Measurements from ENCODE around the gene CRB1. TPM values are rescaled to one million over a fixed set of nuclear protein-coding genes. Genes with fewer than 3 reads are reported as not detected.
"Not testable (repeated sequence)": the region's sequence is repeated elsewhere in the genome, so short reads cannot be mapped to it uniquely, and the experiment has no call there.

CRB1 gene
- total RNA-seq, 1 donor from 2014 or later: under 0.01 TPM

DNA sequence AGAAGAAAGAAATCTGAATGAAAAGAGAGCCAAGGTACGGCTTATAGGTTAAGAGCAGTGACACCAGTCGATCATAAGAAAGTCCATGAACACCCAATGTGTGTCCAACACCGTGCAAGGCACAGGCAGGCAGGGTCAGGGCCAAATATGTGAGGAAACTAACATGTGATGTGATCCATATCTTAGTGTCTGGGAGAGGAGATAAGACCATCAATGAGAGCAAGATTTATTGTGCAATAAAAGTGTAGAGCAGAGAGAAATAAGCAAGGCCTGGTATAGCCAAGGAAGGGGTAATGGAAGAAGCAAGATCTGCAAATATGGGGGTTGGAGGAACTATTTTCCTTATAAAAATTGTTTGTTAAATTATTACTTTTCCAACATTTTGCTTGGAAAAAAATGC lies 198.8 kb downstream of the CRB1 start:
- DNase-seq: no peak

DNA sequence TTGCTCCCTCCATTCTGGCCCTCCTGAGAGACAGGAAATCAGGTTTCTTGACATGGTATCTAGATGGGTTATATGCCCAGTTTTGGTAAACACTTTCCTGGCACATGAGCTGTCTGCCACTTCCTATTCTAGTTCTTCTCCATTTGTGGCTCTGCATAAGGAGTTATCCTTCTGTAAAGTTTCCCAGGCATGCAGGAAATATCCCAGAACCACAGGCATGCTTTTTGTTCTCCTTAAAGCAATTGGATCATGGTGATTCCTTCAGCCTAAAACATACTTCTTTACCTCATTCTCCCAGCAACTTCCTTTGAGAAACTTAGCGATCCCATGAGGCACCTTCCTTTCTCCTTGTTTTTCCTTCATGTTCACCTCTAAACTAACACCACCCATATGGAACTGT lies 199.8 kb downstream of the CRB1 start:
- DNase-seq: no peak

DNA sequence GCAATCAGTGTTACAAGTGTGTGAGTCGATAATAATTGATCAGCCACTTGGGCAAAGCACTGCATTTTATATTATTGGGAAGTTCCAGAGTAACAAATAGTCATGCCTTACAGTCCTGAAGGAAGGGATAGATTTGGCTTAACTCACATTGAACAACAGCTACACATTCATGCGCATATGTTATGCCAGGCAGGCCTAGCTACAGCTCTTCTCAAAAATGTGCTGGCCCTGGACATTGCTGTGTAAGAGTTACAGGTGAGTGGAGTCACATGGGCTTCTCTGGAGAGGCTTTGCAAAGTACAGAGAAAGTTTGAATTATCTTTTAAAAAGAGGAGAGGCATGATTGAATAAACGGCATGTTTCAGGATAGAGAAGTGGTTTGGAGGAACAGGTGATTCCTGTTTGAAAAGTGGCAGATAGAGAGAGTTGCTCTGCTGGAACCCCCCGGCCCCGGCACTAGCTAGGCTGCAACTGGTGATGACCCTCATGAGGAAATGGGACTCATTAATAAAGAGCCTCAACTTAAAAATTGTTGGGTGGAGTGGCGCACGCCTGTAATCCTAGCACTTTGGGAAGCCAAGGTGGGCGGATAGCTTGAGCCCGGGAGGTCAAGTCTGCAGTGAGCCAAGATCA lies 200.6 kb downstream of the CRB1 start:
- no peak for DNase-seq

DNA sequence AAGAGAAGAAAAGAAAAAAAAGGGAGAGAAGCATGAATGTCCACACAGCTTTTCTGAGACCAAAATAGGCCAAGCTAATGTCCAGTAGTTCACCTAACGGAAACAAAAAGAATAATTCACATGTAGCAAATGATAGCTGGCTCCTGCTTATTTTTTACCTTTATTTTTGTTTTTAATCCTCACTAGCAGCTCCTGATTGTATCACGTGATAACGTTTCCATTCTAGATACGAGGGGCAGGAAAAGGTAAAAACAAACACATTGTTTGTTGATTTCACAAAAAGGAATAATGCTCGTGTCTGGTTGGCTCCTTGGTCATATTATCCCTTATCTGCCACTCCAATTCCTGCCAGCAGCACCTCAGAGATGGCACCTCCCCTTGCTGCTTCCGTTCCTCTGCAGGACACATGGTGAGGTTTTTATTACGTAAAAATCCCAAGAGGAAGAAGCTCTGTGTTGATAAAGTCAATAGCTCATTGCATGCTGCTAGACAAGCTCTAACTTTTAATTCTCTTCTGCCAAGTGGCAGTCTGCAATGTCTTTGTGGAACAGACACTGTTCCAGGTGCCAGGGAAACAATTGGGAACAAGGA lies 201.7 kb downstream of the CRB1 start:
- DNase-seq: no peak

DNA sequence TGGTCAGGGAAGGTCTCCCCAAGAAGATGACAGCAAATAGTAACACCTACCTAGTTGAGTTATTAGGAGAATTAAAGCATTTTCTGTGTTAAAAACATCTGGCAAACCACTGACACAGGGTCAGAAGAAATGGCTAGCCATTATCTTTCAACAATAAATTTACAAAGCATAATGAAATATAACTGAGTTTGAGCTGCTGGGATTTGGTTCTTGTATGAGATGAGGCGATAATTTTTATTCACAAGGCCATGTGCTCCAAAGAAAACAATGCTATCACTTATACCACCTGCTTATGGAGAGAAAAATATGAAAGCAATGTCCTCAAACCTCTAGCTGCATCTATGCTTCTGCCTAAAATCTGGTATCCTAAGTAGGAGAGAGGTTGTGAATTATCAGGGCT lies 202.3 kb downstream of the CRB1 start:
- no peak for DNase-seq

DNA sequence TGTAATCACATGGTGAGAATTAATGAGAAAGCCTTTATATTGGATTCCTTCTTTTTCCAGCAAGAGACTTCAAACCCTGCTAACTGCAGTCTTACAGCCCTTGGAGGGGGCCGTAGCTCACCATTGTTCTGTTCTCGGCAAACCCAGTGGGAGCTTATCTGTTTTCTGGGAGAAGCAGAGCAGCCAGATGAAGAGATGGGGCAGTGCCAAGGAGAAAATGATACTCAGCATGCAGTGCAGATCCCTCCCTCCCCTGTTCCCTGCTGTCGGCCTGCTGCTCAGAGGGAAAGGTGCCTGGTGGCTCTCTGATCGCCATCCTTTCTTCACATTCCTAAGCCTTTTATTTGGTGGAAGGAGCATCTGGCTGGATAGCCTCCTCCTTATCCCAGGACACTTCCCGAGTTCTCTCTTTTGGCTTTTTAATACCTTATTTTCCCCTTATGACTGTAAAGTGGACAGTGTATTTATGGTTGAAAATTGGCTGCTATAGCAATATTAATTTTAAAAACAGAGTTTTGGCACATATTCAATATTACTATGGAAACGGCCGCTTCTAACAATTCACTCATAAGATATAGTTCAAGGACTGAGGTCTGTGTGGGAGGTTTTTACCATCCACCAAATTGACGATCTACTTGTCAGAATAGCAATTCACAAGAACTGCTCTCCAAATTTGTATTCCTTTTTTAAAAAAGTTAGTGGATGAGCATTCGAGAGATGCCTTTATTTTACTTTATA lies 203.4 kb downstream of the CRB1 start:
- DNase-seq: no peak

DNA sequence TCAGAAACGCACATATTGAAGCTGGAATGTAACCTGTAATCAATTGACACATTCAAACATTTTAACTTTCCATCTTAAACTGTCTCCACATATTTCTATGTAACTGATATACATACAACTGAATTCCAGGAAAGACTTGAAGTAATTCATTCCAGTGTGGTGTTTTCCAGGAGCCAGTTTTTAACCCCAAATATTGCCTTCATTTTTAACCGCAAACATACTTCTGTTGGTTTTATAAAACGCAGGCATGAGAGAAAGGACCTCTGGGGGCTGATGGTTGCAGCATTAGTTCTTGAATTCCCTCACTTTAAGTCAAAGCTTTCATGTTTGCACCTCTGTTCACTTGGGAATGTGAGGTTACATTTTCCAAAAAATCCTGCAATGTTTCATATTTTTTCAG lies 204.1 kb downstream of the CRB1 start:
- DNase-seq: no peak

DNA sequence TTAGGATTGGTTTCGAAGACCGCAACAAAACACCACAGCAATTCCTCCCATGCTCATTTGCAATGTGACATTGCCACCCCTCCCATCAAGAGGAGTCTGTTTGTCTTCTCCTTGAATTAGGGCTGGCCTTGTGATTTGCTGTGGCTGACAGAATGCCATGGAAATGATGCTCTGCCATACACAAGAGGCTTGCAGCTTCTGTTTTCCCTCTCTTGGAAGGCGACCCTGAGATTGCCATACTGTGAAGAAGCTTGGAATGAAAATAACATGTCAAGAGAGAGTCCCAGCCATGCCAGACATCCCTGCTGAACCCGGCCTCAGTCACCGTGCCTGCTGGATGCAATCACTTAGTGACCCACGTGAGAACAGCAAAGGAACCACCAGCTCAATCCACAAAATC lies 212.4 kb downstream of the CRB1 start:
- no peak for DNase-seq

DNA sequence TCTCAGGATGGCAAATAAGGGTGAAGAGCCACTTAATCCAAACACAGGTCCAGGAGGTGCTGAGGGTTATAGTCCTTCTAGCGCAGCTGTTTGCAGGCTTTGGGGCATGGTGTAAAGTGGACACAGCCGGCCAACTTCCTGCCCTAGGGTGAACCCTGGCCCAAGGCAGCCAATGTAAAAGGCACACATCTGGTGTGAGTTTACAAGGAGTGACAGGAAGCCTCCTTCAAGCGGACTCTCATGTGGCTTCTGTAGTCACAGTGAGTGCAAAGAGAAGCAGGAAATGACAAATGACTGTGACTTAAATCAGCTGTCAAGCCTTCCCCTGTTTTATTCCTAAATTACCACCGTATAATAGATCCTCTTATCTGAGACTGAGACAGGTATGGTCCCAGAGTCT lies 213.0 kb downstream of the CRB1 start:
- DNase-seq: peak; percentile 6

DNA sequence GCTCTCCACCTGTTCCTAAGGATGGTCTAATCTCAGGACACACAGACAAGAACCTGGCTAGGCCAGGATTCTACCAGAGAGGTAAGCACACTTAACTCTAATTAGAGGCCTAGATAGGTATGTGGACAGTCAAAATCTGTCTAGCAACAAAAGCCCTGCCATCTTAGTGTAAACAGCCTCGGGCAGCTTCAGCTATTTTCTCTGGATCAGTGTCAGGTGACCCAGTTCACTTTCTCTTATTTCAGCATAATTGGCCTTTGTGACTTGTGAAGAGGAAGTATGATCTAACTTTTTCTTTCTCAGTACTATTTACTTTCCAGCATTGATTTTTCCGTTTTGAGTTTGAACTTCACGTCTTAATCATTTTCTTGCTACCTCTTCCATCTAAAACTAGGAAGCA lies 217.7 kb downstream of the CRB1 start:
- DNase-seq: no peak

DNA sequence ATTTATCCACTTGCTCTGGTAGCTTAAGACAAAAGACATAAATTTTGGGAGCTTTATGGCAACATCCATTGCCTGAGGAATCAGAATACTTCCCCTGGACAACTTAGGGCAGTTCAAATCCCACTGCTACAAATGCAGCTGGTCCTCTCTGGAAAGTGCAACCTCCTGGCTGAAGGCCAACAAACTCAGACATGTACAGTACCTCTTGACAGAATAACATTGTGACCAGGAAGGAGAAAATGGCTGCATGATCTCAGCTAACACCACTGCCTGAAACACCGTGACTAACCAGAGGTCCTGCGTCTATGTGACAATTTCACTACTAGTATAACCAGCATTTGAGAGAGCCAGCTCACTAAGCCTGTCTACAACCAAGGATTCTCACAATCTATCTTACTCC lies 218.9 kb downstream of the CRB1 start:
- DNase-seq: peak; percentile 28

DNA sequence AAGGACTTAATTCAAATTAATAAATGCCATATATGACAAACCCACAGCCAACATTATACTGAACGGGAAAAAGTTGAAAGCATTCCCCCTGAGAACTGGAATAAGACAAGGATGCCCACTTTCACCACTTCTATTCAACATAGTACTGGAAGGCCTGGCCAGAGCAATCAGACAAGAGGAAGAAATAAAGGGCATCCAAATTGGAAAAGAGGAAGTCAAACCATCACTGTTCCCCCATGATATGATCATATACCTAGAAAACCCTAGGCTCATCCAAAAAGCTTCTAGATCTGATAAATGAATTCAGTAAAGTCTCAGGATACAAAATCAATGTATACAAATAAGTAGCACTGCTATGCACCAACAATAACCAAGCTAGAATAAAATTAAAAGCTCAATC lies 223.5 kb downstream of the CRB1 start:
- DNase-seq: not testable (repeated sequence)

DNA sequence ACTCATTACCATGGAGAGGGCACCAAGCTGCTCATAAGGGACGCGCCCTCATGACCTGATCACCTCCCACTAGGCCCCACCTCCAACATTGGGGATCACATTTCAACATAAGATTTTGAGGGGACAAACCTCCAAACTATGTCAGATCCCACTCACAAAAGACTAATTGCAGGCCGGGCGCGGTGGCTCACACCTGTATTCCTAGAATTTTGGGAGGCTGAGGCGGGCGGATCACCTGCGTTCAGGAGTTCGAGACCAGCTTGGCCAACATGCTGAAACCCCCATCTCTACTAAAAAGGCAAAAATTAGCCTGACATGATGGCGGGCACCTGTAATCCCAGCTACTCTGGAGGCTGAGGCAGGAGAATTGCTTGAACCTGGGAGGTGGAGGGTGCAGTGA lies 228.7 kb downstream of the CRB1 start:
- no peak for DNase-seq

DNA sequence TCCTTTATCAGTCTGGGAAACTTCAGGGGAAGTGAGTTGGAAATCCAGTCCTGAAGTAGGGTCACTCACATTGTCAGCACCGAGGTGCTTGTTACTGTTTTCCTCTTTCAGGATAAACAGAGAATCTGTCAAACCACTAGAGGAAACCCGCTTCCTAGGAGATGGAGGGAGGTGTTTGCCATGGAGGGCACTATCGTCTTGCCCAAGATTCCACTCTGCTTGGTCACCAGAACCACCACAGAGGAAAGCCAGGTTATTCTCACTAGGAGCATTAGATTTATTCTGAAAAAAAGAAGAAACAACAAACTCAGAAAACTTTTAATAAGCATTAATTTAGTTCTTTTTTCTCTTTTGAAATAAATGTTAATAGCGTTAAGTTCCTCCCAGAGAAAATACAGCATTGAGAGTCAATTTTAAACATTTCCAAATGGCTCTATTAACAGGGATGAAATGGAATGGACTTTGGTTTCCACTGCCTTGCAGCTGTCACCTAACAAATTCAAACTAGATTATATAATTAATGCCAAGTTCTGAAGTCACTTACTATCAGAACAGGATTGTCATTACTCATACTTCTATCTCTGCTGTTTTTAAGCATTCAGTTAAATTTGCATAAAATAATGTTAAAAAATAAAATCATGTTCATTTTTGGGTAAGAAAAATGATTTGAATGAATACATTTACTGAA lies 242.8 kb downstream of the CRB1 start:
- no peak for DNase-seq

DNA sequence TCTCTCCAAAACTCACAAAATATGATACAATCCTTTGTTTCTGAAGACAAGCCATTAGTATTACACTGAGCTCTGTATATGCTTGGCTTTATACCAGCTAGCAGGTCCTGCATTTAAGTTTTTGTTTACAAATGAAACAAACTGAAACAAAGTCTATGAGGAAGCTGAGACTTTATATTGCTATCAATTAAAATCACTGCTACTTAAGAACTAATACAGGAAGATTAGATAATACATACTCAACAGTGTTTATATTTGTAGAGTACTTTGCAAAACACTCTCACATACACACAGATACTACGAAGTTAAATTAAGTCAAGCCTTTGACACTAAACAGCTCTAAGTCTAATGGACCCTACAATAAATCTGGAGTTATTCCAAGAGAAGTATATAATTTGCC lies 247.4 kb downstream of the CRB1 start:
- DNase-seq: no peak

DNA sequence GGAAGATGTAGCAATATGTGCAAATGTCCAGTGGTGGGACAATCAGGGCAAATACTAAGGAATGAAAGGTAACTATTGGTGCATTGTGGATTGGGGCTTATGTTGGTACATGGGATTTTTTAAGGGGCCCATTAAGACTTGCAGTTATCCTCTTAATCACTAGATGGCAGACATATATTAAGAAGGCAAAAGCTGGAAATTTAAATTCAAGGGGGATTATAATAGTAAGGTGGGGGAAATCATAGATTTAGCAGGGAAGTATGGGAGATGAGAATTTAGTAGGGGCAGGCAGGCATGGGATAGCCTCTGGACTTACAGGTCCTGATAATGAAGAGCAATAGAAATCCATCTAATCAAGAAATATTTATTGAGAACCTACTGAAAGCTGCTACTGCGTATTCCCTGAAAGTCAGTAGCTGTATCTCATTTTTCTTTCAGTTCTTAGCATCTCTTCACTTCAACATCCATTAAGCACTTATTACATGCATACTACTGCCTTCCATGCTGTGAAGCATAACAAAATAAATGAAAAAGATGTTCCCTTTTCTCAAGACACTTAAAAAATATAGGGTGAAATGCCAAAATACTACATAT lies 251.8 kb downstream of the CRB1 start:
- peak; percentile 41 for DNase-seq

DNA sequence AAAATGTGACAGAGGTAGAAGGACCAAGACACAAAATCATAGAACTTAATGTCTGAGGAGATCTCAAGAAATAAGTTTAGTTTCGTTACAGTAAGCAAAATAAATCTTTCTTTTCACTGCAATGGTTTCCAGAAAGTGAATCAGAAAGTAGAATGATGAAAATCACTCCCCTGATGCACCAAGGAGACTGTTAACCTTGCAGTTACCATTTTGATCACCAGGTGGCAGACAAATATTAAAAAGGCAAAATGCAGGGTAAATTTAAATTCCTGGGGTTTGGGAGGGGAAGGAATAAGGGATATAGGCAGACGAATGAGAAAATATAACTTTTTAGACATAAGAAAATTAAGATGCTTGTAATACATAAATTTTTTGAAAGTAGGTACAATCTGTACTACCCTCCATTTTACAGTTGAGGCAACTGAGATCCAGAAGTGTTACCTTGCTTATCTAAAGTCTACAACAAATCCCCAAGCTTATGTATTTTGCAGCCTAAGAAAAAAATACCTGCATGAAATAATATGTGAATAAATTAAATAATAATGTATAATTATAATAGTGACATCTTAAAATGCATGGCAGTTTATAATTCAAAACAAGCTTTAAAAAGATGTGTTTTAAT lies 253.2 kb downstream of the CRB1 start:
- peak; percentile 60 for DNase-seq

DNA sequence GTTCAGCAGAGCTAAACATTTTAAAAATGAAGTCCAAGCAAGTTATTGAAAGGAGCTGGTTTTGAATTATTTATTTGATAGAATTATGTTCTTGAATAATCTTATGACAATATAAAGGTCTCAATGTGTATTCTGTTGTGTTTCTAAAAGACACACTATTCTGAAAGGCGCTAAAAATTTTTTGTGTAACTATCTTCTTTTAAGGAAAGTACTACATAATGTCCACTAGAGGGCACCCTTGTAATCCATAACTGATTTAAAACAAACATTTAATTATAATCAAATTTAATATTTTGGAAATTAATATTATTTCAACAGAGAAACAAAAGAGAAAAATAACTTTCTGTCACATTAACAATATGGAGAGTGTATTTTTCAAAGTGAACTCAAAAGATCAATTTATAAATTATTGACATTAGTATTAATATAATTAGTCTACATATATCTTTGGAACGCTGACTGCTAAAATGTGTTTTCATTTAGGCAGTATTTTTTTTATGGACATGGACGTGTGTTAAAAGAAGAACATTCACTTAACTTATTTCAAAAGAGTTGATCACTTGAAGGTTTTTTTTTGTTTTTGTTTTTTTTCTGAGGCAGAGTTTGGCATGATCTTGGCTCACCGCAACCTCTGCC lies 258.8 kb downstream of the CRB1 start:
- DNase-seq: peak; percentile 53

All from dermis blood vessel endothelial cell (primary cell).